GM21390 (cell line): Measurements from ENCODE around the gene FAT2.
"Not testable (repeated sequence)": the region's sequence is repeated elsewhere in the genome, so short reads cannot be mapped to it uniquely, and the experiment has no call there.

Experiments used
- ATAC-seq: cut with Tn5 transposase; IDR thresholded peaks from one replicate; pipeline ENCODE4 v1.9.1; 2021; ENCODE audit not compliant: unreplicated experiment

The FAT2 gene

DNA sequence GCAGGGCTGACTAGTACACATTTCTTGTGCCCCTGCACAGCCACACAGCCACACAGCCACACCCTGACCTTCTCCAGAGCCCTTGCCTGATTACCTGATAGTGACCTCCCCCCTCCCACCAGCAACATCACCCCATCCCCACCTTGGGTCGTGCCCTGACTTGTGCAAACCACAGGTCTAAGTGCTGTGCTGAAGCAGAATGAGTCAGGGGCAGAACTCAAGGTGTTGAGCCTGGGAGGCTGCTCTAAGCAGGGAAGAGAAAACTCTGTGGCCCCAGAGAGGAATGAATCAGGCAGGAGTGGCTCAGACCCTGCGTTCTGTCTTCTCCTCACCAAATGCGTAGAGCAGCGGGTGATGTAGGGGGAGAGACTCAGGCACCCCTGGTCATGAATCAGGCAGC lies 24.3 kb upstream of the FAT2 start:
- no peak for ATAC-seq

DNA sequence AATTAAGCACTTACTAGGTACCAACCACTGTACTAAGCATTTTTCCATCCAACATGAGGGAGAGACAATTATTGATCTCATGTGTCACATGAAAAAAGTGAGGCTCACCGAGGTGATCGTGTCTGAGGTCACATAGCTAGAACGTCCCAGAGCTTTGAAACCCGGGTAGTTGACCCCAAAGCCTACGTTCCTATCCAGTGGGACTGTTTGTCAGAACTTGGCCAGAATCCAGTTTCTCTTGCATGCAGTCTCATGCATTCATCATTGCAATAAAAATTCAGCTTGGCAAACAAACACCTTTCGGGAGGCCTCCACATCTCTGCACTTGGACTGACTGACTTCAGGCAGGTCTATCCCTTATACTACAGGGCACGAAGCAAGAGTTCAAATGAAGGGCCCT lies 23.4 kb upstream of the FAT2 start:
- no peak for ATAC-seq

DNA sequence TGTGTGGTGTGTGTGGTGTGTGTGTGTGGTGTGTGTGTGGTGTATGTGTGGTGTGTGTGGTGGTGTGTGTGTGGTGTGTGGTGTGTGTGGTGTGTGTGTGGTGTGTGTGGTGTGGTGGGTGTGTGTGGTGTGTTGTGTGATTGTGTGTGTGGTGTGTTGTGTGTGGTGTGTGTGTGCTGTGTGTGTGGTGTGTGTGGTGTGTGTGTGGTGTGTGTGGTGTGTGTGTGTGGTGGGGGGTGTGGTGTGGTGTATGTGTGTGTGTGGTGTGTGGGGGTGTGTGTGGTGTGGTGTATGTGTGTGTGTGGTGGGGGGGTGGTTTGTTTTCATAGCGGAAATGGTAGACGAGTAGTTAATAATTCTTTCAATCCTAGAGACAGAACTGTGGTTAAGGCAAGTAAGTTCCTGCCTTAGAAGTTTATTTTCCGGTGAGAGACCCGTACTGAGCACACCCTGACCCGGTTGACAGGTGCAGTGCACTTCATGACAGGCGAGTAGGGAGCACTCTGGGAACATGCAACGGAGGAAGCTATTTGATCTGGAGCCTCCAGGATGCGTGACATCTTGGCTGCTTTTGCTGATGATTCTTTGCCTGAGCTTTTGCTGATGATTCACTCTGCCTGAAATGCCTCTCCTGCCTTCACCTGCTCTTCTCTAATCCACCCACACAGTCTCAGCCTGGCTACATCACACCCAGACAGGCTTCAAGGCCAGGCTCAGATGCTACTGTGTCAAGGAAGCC lies 21.7 kb upstream of the FAT2 start:
- ATAC-seq, result peak; percentile 62

DNA sequence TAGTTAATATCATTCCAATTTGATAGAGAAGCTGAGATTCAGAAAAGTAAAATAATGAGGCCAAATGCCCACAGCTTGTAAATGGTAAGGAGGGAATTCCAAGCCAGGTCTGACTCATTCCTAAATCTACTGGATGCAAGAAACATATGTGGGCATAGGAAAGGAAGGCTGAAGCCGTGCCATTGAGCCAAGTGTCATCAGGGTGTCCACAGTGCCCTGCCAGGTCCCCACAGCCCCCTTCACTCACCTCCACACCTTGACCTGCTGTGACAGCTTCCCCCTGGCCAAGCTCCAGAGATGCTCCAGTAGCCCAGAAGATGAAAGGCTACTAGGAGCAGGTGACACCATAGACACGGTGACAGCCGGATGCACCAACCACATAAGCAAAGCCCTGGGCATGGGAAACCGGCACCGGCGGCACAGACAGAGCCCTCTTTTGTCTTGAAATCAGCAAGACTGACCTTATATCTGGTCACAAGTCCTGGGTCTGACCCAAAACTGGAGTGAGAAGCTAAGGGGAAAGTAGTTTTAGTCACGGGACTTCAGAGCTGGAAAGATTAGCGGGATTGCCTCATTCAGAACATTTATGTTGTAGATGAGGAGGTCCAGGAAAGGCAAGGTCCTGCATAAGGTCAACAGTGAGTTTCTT lies 20.1 kb upstream of the FAT2 start:
- no peak for ATAC-seq

DNA sequence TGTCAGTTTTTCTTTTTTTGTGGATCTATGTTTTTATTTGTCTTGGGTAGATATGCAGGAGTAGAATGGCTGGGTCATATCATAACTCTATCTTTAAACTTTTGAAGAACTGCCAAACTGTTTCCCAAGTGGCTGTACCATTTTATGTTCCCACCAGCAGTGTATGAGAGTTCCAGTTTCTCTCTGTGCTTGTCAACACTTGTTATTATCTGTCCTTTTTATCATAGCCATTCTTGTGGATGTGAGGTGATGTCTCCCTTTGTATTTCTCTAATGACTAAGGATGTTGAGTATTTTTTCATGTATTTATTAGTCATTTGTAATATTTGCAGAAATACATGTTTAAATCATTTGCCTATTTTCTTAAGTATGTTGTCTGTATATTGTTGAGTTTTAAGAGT lies 17.4 kb upstream of the FAT2 start:
- ATAC-seq, result no peak

DNA sequence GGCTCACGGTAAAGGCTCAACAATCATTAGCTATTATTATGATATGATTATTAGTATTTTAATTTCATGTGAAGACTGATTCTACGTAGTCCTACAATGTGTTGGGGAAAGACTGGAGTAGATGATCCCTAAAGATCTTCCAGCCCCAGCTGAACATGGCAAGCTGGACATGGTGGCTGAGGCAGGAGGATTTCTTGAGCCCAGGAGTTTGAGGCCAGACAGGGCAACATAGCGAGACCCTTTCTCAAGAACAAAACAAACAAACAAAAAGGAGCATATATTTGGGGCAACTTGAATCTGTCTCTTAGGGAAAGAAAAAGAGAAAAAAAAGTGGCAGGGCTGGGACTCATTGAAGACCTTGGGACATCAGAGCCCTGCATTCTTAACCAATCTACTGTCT lies 16.2 kb upstream of the FAT2 start:
- ATAC-seq, result no peak

DNA sequence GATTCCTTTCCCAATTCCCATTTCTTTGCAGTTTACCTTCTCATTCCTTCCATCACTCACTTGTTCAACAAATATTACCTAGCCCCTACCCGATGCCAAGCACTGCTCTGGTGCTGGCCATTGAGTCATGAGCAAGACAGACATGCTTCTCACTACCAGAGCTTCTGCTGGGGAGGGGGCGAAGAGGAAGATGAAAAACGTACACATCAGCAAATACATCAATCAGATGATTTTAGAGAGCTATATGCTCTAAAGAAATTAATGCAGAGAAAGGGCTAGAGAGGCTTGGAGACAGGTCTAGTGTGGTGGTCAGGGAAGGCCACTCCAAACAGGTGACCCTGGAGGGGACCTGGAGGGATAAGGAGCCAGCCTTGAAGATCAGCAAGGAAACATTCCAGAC lies 14.4 kb upstream of the FAT2 start:
- no peak for ATAC-seq

DNA sequence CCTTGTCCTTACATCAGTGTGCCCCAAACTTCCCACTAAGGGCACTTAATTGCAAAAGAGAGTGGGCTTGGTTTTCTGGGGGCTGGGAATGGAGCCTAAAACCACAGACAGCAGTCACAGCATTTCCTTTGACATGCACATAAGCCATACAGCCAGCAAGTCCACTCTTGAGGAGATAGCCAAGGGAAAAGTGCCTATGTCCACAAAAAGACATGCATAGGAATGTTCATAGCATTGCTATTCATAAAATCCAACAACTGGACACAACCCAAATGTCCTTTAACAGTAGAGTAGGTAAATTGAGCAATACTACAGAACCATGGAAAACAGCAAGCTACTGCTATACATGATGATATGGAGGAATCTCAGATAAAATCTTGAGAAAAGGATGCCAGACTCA lies 11.7 kb upstream of the FAT2 start:
- ATAC-seq, result no peak

DNA sequence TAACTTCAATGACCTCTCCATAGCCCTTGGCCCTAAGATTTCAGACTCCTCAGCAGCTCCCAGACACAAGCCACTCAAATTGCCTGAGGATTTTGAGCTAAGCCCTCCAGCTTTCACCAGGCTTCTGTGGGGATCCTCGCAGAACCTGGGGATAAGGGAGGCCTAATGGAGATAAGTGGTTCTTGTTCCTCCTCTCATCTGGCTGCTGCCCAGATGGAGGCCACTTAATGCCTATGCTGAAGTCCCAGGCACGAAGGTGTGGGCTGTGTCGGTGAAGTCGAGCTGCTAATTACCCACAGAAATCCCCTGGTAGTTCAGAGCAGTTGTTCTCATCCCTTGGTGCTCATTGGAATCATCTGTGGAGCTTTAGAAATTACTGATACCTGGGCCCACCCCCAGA lies 10.3 kb upstream of the FAT2 start:
- ATAC-seq, result no peak

DNA sequence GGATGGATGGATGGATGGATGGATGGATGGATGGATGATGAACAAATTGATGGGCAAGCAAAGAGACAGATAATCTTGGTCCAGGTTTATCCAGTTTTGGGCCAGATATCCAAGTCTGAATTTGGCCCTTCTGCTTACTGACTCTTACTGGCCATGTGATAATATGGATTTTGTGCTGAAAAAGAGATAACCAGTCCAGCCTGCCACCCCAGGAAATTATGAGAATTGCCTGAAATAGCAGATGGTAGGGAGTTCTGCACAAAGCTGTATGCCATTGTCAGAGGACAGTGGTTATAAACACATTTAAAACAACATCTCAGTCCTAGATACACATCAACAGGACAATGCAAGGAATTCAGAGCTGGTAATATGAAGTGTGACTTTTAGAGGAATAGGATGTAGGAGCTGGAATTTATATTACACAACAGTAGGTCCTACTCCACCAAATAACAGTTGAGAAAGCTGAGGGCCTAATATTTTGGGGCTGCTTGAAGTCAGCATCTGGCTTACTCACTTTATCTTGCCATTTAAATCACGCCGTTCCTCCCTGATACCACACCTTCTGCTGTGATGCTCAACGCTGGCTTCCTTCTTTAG lies 9.0 kb upstream of the FAT2 start:
- no peak for ATAC-seq

DNA sequence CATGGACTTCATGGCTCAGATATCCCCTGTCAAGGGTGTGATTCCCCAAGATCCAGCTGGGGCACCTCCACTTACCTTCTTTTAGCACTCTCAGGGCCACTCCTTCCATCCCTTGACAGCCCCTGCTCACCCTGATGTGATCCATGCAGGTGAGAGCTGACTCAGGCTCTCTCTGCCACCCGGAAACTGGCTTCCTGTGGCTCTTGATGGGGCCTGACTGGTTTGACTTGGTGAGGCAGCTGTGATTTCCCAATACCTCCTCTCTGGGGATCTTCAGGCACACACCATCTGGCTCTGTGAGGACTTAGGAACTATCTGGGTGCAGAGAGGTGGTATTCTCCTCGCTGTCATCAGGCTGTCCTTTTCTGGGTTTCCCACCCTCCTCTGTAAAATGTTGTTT lies 7.9 kb upstream of the FAT2 start:
- ATAC-seq, result no peak

DNA sequence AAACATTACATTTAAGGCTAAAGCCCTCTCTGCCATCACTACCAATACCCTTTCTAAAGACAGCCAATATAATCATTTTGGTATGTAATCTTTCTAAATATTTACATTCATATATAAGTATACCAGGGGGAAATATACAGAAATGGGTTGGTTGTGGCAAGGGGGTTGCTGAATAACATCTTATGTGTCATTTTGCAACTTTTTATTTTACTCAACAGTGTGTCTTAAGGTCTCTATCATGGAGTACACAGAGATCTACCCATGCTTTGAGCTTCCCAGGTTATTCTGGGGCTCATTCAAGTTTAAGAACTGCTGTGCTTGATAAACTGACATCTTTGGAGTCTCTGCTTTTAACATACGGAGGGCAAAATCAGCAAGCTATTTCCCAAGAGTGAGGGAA lies 7.4 kb upstream of the FAT2 start:
- no peak for ATAC-seq

DNA sequence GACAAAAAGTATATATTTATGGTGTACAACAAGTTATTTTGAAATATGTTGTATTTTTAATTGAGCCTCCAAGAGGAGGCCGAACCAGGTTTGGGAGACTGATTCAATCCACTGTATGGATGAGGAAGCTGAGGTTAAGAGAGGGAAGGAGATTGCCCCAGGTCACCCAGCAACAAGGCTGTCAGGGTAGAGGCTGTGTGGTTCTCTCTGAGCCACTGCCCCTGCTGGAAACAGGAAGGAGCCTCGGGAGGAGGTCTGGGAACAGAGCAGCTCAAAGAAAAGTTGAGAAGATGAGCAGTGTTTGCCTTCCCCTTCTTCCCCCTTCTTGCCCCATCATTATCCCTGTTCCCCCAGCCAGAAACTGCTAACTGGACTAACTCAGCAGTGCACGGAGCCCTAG lies 6.6 kb upstream of the FAT2 start:
- no peak for ATAC-seq

DNA sequence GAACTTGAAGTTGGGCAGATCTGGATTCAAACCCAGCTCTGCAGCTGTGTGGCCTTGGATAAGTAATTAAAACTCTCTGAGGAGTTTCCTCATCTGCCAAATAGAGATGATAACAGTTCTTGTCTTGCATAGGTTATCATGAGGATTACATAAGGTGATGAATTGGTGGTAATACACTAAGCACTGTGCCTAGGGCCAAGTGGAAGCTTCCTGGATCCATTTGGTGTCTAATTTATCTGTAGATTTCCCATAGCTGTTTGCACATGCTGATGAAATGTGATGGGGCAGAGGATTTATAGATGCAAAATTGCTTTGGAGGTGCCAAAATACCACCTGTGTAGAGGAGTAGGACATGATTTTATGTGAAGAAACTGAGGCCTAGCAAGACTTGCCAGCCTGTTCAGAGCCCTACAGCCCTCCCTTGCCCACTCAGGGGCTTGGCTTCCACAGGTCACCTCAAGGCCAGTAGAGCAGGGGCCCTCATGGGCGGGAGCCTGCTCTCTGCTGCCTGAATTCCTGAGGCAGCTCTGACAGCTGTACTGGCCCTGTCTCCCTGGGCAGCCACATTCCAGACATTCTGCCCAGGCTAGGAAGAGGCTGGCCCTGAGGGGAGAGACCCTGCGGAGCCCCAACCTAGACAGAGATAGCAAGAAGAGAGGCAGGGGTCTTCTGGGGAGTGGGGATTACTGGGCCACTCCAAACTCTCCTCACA lies 5.9 kb upstream of the FAT2 start:
- ATAC-seq, result no peak

DNA sequence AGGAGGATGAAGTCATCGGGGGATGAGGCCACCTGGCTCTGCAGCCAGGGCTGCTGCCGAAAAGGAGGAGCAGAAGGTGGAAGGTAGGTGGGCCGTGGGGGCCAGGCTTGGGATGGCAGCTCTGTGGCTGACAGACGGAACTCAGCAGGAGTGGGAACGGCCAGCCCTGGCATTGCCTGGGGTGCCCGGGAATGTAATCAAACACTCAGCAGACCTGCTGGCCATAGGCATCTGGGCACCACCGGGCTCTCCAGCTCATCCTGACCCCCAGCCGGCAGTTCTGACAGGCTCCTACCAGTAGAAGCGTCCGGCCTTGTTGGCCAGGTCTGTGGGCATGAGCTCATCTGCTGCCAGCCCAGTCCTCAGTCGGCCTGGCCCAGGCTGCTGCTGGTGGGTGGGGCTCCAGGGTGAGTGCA lies 4.3 kb upstream of the FAT2 start:
- ATAC-seq, result no peak

DNA sequence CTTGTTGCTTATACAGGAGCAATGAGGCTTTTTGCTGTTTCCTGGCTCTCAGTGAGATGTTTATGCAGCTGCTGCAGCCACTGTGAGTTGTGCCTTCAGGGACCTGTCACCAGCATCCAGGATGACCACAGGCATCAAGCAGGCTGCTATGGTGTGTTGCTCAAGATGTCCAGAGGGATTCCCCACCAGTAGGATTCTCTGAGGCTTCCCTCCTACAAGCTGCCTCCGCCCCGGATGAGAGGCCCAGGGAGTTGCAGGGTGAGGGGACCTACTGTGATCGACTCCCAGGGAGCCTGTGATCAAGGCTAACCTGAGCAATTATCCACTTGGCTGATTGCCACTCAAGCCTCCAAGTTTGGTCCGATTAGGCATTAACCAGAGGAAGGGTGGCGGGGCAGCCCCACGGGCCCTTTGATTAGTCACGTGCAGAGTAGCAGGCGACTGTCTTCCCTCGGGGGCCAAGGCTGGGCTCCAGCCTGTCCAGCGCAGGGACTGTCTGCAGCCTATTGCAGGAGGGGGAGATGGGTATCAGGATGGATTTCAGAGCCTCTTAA lies 1.8 kb upstream of the FAT2 start:
- ATAC-seq, result peak; percentile 54

DNA sequence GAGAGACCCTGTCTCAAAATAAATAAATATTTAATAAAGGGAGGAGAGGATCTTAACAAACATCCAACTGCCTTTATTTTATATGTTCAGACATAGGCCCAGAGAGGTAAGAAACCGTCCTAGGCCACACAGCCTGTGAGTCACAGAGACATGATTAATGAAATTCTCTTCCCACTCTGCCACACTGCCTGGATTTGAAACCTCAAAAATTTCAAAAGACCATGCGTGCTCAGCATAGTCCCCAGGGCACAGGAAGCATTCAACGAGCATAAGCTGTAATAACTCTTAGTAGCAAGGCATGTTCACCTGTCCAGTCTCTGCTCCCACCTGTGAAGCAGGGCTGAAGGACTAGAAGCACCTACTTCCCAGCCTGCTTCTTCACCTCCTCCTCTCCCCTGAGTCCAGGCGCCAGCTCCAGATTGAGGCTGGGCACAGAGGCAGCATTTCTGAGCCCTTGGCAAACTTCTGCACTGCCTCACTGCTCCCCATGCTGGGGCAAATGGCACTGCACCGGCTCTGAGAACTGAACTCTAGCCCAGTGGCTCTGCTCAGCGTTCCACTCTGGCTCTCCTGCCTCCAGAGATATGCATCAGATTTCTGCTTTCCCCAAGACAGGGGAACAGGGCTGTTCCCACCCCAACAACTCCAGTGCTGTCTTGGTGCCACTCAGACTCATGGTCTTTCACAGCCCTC lies 1.1 kb downstream of the FAT2 start:
- no peak for ATAC-seq

DNA sequence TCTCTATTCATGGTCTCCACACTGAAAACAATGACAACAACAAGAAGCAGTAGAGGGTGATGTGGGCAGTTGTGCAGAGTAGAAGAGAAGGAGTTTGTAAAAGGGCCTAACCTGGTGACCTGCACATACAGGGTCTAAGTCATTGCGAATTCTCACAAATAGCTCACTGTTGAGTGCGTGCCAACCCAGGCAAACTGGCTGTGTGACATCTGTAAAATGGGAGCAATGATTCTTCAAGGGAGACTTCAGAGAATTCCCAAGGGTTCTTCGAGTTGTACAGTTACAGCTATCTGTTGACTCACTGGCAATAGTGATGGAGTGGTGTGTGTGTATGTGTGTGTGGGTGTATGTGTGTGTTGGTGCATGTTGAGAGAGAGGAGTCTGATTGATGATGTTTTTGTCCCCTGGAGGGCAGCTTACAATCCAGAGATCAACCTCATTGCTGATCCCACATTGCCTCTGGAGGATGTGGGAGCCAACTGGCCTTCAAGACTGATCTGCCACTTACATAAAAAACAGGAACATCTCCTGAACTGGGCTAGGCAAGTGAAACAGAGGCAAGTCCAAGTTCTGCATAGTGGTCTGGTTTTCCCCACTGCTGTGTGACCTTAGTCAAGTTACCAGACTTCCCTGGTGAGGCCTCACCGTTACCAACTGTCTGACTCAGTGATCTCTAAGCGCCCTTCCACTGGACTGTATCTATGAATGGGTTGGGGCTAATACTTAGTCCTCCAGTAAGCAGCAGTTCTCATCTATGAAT lies 3.2 kb downstream of the FAT2 start:
- no peak for ATAC-seq

DNA sequence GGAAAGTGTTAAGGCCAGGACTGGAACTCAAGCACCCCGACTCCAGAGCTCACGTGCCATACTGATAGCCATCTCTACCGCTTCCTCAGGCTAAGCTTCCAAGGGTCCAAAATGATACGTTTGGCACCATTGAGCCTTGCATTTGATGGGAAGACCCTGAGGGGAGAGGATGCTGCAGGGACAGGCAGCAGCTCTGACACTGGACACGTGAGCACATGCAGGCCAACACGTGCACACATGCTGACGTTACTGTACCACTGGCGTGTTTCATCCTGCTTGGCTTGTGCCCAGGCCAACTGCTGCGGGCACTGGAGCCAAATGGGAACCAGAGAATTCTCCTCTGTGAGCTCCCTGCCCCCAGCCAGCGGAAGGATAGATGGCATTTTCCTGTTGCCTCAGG lies 5.2 kb downstream of the FAT2 start:
- ATAC-seq, result no peak

DNA sequence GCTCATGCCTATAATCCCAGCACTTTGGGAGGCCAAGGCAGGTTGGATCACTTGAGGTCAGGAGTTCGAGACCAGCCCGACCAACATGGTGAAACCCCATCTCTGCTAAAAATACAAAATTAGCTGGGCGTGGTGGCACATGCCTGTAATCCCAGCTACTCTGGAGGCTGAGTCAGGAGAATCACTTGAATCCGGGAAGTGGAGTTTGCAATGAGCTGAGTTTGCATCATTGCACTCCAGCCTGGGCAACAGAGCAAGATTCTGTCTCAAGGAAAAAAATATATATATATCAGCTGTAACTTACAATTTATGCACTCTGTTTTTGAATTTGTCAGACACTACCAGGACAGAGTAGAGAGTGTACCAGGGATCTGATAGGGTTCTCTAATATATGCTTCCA lies 5.8 kb downstream of the FAT2 start:
- ATAC-seq, result not testable (repeated sequence)
